ENCODE data around the gene DRC3.

DRC3 gene

DNA sequence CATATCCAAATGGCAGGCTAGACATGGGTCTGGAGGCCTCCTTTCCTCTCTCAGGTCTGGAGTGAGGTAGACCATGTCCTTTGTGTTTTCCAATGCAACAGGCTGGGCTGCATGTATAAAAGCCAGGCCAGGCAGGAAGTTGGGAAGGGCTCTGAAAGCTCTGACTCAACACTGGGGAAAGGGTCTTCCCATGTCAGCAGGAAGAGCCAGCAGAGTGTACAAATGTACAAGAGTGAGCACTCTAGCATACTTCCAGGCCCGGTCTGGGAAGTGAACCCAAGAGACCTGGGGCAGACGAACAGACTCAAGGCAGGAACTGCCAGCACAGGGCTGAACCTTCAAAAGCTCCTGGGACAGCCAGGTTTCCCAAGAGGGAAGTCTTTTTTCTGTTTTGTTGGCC, 59.3 kb downstream of the DRC3 start:
- TF ChIP-seq CTCF (IDR thresholded peaks at IDR 0.05; ENCODE audit: low read length), result no peak
- TF ChIP-seq EZH2 (optimal IDR thresholded peaks at IDR 0.05; ENCODE audit: low read depth, low read length), result no peak
- no peak for TF ChIP-seq EZH2phosphoT487 (IDR thresholded peaks at IDR 0.05; ENCODE audit: low read length)
- H3K9me3 ChIP-seq (replicated peaks; ENCODE audit: insufficient read depth, low read length), result no peaks in the 10 kb centered on the region
- H3K4me1 ChIP-seq (ENCODE audit: low read length), result peaks cover 2% of the 10 kb centered on the region
- H3K9me2 ChIP-seq (replicated peaks; ENCODE audit: insufficient read depth, low read length), result no peaks in the 10 kb centered on the region
- H3K36me3 ChIP-seq (replicated peaks; ENCODE audit: insufficient read depth, low read length), result no peaks in the 10 kb centered on the region
- H3K4me3 ChIP-seq (ENCODE audit: low read length), result no peak overlapping the region
- H3K27me3 ChIP-seq (replicated peaks; ENCODE audit: insufficient read depth, low read length), result no peaks in the 10 kb centered on the region
- H3K27ac ChIP-seq (ENCODE audit: low read length), result no peak overlapping the region
- no peak overlapping the region for H2AFZ ChIP-seq (ENCODE audit: low read length)
- no peaks in the 10 kb centered on the region for H3F3A ChIP-seq (ENCODE audit: insufficient read depth, low read length)
- H3K4me2 ChIP-seq (ENCODE audit: low read depth, low read length), result no peak overlapping the region
- H3K9ac ChIP-seq (ENCODE audit: low read length), result no peak overlapping the region
- no peaks in the 10 kb centered on the region for H4K20me1 ChIP-seq (ENCODE audit: insufficient read depth, low read length)
- no peak for DNase-seq
- peaks cover 58% of the 10 kb centered on the region for H3K79me2 ChIP-seq (ENCODE audit: low read length)

GRCh38 chr17:18033442-18034099, 60.9 kb downstream of the DRC3 start:
- peaks cover 73% of the 10 kb centered on the region for H3K79me2 ChIP-seq (ENCODE audit: low read length)
- no peaks in the 10 kb centered on the region for H4K20me1 ChIP-seq (ENCODE audit: insufficient read depth, low read length)
- no peaks in the 10 kb centered on the region for H3K9me2 ChIP-seq (replicated peaks; ENCODE audit: insufficient read depth, low read length)
- no peaks in the 10 kb centered on the region for H3F3A ChIP-seq (ENCODE audit: insufficient read depth, low read length)
- H3K4me3 ChIP-seq (ENCODE audit: low read length), result no peak overlapping the region
- no peak overlapping the region for H3K9ac ChIP-seq (ENCODE audit: low read length)
- peaks cover 11% of the 10 kb centered on the region for H3K4me1 ChIP-seq (ENCODE audit: low read length)
- no peak overlapping the region for H2AFZ ChIP-seq (ENCODE audit: low read length)
- TF ChIP-seq EZH2phosphoT487 (IDR thresholded peaks at IDR 0.05; ENCODE audit: low read length), result no peak
- peak; percentile 72 for TF ChIP-seq CTCF (IDR thresholded peaks at IDR 0.05; ENCODE audit: low read length)
- H3K27me3 ChIP-seq (replicated peaks; ENCODE audit: insufficient read depth, low read length), result no peaks in the 10 kb centered on the region
- H3K36me3 ChIP-seq (replicated peaks; ENCODE audit: insufficient read depth, low read length), result no peaks in the 10 kb centered on the region
- H3K27ac ChIP-seq (ENCODE audit: low read length), result no peak overlapping the region
- peak; percentile 87 for DNase-seq
- no peak overlapping the region for H3K4me2 ChIP-seq (ENCODE audit: low read depth, low read length)
- H3K9me3 ChIP-seq (replicated peaks; ENCODE audit: insufficient read depth, low read length), result no peaks in the 10 kb centered on the region

DNA sequence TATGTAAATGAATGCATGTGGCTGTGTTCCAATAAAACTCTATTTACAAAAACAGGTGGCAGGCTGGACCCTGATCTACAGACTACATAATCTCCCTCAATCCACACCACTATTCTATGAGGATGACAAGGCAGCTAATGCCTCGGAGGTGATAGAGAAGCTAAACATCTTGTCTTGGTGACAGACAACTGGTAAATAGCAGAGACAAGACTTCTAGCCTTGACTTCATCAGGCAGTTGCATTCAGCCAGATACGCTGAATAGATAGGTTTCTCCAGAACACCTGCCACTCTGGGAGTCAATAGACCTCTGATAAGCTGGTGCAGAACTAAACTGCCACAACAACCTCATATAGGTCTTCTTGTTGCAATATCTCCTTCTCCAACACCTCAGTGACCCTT, 63.0 kb downstream of the DRC3 start:
- Histone ChIP-seq H3K79me2 (ENCODE audit: low read length) (peaks cover 79% of the 10 kb centered on the region), H3K4me3 (ENCODE audit: low read length) (no peak overlapping the region), H3K36me3 (replicated peaks; ENCODE audit: insufficient read depth, low read length) (no peaks in the 10 kb centered on the region), H3K9me3 (replicated peaks; ENCODE audit: insufficient read depth, low read length) (no peaks in the 10 kb centered on the region), H4K20me1 (ENCODE audit: insufficient read depth, low read length) (no peaks in the 10 kb centered on the region), H3K27ac (ENCODE audit: low read length) (no peak overlapping the region), H3K9me2 (replicated peaks; ENCODE audit: insufficient read depth, low read length) (no peaks in the 10 kb centered on the region), H3K9ac (ENCODE audit: low read length) (no peak overlapping the region), H2AFZ (ENCODE audit: low read length) (no peak overlapping the region), H3F3A (ENCODE audit: insufficient read depth, low read length) (no peaks in the 10 kb centered on the region), H3K27me3 (replicated peaks; ENCODE audit: insufficient read depth, low read length) (no peaks in the 10 kb centered on the region), H3K4me1 (ENCODE audit: low read length) (peaks cover 17% of the 10 kb centered on the region), H3K4me2 (ENCODE audit: low read depth, low read length) (no peak overlapping the region)
- TF ChIP-seq EZH2 (optimal IDR thresholded peaks at IDR 0.05; ENCODE audit: low read depth, low read length), result no peak
- TF ChIP-seq EZH2phosphoT487 (IDR thresholded peaks at IDR 0.05; ENCODE audit: low read length), result no peak
- no peak for TF ChIP-seq CTCF (IDR thresholded peaks at IDR 0.05; ENCODE audit: low read length)
- DNase-seq, result no peak
